T-helper 1 cell (primary cell): ENCODE results near the gene ADCY5.

Experiments
- DNase-seq, 5 donors: peaks; one replicate each; pipeline ENCODE4 v3.0.0-alpha.2; 2012 to 2020

ADCY5 gene

DNA sequence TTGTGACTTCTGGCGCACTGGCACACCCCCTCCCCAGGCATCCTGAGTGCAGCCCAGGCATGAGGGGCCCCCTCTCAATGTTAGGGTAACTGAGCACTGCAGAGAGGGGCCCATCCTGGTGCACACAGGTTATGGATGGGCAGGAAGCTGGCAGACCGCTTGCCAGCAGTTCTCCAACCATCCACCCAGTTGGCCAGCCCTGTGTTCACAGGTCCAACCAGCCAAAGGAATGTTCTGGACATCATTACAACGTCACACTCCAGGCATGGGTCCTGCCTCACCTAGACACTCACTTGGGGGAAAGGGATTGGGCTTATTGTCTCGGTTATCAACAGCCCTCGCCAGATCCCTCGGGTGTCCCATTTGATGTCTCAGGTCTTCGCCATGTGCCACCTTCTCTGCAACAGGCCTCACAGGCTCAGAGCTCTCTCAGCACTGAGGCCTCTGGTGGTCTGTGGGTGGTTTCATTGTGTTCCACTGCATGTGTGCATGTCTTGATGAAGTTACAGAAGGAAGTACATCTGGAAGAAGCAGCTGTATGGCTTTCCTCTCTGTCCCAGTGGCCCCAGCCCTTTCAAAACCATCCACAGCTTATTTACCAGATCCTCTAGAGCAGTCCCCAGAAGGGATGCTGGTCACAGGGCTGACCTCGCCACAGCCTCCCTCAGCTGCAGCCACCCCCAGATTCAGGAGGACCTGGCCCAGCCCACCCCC, 23.7 kb downstream of the ADCY5 start:
- no peak for DNase-seq

DNA sequence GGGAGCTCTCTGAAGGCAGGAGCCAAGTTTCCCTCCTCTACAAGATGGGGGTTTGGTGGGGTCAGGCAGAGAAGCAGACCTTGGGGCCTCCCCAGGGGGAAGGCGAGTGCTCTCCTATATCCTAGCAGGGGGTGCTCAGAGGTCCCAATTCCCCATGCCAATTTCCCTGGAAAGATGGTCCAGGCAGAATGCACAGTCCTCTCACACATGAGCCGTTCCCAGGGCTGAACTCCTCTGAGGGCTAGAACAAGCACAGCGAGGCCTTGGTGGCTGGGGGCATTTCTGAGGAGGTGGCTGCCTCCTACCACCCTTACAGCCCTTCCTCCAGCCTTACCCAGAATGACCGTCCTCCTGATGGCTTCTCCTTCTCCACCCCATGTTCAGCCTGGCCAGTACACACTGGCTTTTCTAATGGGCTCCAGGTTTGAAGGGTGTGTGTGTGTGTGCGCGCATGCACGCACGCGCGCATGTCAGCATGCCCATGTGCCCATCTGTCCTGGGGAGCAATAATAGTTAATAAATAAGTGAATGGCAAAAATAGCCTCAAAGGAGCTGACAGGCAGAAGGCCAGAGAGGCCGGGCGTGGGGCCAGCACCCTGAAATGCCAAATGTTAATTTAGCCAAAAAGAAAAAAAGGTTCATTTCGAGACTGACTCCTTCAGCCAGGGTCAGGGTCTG, 24.4 kb downstream of the ADCY5 start:
- DNase-seq, result no peak

DNA sequence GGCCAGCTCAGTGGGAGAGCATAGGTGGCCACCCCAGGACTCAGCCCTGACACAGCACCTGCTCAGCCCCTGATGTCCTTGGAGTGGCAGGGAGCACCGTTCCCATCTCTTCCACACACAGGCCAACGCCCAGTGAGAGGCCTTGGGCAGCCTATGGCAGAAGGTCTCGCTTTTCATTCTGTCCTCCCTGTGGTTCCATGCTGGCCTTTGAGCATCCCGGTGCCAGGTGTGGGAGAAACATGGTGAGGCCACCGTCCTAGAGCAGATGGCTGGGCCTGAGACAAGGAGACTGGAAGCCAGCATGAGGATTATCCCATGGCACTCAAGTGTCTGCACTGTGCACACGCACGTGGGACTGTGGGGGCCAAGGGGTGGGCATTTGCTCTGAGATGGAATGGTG, 25.1 kb downstream of the ADCY5 start:
- no peak for DNase-seq

DNA sequence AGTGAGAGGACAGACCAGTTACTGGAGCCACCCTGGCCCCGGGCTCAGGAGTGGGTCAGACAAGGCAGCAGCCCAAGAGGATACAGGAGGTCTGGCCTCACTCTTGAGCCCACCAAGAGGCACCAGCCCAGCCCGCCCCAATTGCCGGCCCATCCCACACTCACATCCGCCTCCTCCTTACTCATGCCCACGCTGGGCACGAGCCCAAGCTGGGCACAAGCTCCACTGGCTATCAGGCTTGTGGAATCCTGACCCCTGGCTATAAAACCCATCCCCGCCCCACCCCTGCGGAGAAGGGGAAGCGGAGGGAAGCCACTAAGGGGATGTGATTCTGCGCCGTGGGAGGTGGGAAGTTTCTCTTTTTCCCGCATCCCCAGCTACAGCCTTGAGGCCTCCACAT, 25.9 kb downstream of the ADCY5 start:
- no peak for DNase-seq

DNA sequence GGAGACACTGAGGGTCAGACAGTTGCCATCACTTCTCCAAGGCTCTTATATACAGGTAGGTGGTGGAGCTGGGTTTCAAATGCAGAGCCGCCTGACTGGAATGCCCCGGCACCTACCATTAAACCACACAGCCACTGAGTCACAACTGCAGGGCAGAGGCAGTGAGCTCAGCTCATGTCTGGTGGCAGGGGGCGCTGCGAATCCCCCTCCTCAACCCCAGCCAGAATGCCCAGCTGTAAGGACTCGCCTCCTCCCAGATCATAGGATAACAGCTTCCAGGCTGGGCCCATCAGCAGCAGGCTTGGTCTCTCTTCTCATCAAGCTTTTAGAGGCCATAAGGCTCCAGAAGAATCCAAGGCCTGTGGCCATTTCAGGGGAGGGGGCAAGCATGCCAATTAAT, 26.4 kb downstream of the ADCY5 start:
- DNase-seq, result no peak

DNA sequence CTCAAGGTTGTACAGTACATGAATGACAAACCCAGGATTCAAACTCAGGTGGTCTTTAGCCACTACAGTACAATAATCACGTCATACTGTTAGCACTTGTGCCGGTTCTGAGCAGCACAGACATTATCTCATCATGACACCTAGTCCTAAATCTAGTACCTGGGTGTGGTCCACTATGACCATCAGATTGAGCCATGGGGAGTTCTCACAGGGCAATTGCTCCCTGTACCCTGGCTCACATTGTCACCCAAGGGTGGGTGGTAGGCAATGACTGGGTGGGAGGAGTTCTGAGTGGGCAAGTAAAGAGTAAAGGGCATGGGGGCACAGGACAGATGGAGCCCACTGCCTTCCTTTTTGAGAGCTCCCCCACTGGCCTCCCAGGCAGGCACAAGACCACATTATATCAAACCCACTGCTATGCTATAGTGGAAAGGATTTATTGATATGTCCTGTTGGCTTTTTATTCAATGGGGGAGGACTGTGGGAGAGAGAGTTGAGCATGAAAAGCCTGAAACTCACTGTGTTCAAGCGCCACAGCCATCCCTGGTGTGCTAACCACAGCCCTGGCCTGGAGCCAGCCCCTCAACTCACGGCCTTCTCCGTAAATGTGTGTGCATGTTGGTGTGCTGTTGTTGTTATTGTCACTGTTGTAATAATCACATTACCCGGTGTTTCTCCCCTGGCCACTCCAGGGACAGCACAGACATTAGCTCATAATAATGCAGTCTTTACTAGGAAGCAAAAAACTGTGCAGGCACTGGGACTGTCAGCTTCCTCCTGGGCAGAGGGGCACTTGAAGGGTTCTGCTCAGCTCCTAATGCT, 27.3 kb downstream of the ADCY5 start:
- no peak for DNase-seq

DNA sequence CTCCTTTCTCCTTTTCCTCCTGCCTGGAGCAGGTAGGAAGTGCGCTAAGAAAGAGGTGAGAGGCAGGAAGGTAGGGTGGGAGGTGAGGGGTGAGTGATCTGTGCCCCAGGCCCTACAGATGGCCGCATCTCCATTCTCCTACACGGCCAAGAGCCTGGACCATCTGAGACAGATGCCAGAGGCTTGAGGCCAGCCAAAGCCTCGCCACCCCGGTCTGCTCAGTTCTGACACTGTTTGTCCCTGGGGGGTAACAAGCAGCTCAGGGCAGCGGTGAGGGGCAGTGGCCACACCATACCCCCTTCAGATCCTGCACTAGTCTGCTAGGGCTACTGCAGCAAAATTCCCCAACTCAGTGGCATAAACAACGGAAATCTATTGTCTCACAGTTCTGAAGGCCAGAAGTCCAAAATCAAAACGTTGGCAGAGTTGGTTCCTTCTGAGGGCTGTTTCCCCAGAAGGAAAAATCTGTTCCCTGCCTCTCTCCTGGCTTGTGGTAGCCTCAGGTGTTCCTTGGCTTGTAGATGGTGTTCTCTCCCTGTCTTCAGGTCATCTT, 28.4 kb downstream of the ADCY5 start:
- DNase-seq, result no peak

DNA sequence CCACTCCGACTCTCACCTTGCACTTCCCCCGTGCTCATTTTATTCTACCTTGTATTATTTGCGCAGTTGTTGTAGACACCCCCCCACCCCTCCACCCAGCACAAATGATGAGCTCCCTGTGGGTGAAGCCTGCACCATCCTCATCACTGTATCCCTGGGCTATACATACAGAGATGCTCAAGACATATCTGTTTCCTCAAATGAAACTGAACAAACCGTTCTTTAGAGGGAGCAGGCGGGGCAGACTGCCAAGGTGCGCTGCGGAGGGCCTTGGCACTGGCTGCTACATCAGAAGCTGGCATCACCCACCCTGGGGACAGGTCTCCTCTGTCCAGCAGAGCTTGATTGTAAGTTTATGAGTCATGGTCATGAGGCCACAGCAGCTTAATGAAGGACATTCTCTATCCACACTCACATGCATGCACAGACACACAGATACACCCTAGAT, 29.0 kb downstream of the ADCY5 start:
- DNase-seq, result no peak

DNA sequence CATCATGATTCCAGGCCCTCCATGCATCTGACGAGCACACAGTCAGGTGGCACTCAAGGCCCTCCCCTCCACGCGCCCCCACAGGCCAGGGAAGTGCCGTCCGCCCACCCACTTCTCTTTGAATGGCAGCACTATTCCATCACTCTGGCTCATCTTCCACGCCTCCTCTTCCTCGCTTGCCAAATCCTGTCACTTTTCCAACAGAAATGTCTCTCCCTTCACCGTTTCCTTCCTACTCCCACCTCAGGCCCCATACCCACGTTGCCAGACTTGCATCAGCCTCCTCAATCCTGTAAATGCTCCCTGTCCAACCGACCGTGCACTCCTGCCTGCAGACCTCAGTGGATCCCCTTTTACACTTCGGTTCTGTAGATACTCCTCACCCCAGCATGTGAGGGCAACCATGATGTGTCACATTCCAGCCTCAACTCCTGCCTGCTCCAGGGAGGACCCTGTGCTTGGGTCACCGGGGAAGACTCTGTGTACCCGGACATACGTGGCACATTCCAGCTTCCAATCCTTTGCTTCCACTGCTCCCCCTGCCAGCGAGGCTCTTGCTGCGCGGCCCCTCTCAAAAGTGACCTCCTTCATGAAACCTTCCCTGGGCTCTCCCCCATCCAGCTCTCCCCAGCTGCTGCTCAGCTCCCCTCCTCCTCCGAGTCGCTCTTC, 29.6 kb downstream of the ADCY5 start:
- DNase-seq, result no peak

DNA sequence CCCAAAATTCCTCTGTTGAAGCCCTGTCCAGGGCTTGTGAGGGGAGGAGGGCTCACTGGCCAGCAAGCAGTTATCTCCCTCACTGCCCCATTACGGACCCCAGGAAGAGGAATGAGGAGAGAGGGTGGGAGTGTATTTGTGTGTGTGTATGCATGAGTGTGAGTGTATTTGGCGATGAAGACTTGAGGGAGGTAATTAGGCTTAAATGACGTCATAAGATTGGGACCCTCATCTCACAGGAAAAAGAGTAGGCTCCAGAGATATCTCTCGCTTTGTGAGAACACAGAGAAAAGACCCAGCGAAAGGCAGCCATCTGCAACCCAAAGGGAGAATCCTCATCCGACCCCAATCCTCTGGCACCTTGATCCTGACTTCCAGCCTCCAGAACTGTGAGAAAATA, 32.2 kb downstream of the ADCY5 start:
- no peak for DNase-seq

DNA sequence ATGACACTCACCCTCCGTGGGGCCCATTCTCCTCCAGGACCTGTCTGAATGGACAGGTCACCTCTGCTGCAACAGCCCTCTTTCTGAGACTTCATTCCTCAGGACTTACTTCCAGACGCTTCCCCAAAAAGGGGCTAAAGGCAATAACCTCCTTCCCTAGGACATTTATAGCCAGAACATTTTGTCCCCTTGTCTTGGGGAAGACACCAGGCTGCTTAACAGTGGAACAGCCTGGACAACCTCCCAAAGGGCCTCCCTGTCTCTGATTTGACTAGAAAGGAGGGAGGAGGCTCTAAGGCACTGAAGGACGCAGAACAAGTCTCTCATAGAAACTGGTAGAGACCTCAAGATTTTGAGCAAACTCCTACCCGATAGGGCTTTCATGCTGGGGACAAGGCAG, 32.7 kb downstream of the ADCY5 start:
- DNase-seq, result no peak

DNA sequence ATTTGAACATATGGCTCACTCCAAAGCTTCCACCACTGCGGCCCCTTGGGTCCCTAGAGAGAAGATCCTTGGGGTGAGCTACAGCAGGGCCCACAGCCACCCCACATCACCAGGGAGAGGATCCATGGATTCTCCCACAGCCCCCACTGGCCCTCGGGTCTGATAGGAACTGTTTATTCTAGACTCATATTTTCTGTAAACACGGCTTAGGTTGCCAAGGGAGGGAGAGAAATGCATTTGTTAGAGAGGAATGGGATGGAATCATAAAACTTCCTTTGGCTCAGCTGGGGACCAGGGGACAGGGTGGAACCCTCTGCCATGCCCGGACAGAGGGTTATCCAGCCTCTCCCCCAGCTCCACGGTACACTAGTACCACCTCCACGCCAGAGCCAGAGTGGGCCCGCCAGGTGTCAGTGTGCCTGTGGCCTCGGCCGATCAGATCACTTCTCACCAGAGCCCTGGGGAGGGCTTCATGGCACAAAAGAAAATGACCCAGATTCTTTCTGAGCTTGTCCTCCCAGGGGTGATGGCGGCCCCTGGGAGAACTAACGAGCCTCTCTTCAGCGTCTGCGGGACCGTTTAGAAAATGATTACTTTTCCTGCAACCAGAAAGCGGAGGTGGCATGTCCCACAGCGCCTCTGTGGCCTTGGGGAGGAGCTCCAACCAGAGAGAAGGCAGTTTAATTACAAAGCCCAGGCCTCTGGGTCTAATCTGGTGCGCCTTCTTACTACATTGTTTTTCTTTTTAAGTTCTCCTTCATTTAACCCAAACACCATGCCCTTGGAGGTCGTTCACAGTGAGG, 33.7 kb downstream of the ADCY5 start:
- no peak for DNase-seq

DNA sequence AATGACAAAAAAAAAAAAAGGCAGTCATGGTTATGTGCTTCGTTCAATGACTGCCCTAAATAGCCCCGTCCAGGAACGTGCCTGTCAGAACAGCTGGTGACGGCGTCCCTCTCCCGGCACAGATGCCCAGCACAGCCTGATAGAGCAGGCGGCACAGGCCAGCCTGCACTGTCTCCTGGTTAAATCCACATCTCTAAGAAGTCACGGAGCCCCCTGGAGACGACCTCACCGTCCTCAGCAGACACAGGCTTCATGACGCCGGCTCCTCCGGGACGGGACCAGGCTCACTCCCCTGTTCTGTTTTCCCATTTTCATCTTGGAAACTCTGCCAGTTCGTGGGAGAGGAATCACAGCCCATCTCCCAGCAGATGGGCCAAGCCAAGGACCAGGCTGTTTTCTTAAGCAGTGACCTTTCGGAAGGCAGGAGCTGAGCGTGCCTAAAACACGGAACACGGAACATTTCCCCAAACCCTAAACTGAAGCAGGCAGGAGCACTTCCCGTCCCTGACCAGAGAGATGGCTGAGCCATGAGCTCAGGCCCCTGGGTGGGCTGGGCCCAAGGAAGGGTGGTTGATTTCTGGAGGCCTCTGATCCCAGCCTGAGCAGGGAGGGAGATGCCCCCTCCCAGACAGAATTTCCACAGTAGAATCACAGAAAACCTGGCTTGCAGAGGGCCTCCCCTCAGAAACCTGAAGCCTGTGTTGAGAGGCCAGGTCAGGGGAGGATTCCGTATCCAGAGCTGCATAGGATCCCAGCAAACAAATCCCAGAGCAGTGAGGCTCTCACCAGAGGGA, 35.9 kb downstream of the ADCY5 start:
- DNase-seq, result no peak

DNA sequence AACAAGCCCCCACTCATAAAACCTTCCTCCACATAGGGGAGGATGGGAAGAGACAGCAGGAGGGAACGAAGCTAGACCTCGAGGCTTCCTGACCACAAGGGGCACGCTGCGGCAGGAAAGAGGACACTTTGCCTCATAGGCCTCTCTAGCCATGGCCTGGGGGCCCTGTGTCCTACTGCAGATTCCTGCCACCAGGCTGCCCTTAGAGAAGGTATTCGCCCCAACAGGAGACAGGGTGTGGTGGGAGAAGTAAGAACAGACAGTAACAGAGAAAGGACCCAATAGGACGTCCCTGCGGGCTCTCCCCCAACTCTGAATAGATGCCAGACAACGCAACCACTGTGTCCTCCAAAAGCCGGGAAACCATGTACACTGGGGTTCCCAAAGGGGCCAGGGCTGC, 36.8 kb downstream of the ADCY5 start:
- no peak for DNase-seq

DNA sequence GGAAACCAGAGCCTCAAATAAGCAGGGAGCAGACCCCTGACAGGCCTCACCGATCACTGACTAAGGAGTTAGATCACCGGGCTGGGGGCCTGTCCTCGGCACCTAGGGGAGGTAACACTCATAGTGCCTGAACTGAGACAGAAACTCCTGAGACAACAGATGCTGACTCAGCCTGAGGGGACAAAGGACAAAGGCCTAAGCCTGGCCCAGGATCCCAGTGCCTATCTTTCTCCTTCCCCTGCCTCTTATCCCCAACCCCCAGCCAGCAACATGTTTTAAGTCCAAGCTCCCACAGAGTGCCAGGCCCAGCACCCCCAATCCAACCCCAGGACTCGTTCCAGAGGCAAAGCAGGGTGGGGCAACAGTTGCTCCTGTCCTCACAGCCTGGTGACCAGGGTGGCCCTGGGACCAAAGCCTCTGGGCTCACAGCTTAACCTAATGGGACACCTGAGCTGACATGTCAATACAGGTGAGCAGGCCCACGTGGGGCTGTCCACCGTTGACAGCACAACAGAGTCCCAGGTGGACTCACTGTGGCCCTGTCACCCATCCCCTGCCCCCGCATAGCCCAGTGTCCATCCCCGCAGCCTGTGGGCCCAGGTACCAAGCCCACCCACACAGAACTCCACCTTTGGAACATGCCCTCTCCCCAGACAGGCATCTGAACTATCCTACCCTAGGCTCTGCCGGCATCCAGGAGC, 37.4 kb downstream of the ADCY5 start:
- no peak for DNase-seq

DNA sequence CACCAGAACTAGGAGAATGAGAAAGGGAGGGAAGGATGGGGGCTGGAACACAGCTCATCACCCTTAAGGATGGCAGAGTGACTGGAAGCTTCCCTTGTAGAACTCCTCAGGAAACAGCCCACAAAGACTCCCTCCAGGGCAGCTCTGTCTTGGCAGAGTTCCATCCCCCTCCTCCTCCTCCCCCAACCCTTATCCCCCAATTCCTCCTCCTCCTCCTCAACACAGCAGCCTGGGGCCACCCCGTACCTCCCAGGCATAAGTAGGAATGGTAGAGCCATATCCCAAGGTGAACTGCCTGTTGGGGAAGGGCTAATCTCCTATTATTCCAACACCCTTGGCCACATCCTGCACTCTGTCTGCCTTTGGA, 38.8 kb downstream of the ADCY5 start:
- DNase-seq, result no peak

DNA sequence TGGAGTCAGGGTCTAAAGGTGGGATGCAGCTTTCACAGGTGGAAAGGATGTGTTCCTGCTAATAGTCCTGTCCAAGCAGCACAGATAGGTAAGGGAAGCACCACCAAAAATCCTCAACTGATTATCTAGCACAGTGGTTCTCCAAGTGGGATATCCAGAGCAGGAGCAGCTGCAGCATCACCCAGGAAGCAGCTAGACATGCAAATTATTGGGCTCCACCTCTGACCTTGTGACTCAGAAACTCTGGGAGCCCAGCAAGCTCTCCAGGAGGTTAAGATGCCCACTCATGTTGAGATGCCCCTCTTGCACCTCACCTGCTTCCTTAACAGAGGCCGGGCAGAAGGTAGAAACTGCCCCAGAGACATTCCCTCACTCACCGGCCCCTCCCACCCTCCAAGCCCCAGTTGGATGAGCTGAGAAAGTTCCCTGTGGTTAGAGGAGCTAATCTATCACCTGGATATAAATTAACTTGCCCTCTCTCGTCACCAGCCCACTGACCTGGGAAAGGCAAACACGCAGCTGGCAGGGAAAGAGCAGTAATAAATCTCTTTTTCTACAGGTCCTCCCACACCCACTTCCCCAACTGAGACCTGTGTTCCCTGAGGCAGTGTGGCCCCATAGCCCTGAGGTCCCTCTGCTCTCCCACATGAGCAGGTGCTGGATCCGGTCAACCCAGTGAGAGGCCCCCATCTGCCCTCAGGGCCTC, 39.3 kb downstream of the ADCY5 start:
- no peak for DNase-seq

DNA sequence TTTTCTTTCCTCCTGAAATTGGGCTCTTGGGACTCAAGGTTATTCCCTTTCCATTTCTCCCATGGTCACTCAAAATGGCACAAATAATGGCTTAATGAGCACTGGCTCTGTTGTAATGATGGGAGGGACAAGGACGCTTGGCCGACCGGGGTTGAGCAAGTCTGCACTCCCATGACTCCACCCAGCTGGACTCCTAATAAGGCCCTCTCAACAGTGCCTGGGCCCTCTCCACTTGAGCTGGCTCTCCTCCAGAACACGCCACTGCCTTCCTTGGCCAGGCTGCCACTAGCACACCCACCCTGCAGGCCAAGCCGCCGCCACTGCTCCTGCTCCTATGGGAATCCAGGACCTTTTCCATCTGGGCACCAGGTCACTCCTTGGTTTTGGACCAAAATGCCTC, 42.3 kb downstream of the ADCY5 start:
- DNase-seq, result no peak

DNA sequence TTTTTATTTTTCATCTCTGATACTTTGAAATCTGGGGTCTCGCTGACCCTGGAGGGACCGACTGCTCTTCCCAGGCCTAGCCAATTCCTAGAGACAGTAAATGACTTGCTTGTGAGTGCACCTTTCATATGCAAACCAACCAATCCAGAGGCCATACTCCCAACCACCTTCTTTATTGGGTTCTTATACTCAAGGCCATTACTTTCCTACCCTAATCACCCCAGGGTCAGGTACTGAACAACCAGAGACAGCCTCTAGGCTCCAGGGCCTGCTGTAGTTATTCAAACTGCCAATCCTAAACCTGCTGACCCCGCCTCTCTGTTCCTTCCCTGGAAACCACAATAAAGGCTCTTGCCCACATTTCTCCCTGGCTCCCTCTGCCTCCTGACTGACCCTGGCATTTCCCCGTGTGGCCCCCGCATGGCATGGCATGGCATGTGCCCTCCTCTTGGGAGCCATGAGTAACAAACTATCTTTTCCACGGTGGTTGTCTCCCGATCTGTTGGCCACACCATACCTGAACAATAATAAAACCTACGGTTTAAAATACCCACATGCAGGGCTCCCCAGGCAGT, 42.9 kb downstream of the ADCY5 start:
- no peak for DNase-seq

DNA sequence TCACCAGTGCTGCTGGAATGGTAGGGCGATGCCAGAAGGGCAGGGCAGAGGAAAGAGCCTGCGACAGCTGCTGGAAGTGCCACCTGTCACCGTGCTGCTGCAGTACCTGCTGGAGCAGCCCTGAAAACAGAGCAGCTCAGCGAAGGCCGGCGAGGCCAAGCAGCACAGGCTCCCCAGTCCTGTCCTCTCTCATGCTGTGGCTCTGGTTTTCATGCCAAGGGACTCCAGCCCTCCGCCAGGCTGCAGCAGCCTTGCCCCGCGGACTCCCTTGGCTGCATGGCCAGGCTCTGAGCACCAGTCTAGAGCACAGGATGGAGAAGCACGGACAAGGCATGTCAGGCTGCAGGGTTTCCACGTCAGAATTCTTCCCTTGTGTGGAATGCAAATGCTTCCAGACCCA, 43.9 kb downstream of the ADCY5 start:
- no peak for DNase-seq
